Caco-2 (cell line): ENCODE results near the gene PTPA. TPM values are rescaled to one million over a fixed set of nuclear protein-coding genes. Genes with fewer than 3 reads are reported as not detected.

Experiments
- BruUV-seq: library from RNA; stranded (reverse); fragments of 400-500 nt; replicated peaks from 2 replicates; lab custom pipeline; 2021; lab: Mats Ljungman, UMichigan
- CTCF ChIA-PET: fragments of 300-600 bp; sonication (Branson Sonifier 250); formaldehyde crosslinking; loops from one replicate; lab custom pipeline; 2022; ENCODE audit warnings: antibody characterized with exemption; lab: Charles Lee
- POLR2A ChIA-PET: fragments of 300-600 bp; sonication (Branson Sonifier 250); formaldehyde crosslinking; loops from one replicate; lab custom pipeline; 2022; ENCODE audit warnings: antibody characterized with exemption; lab: Charles Lee
- DNase-seq, 2 experiments: peaks; one replicate each; pipeline versions ENCODE4 v3.0.0 to v3.0.0-alpha.2; 2020 to 2022
- H3K27me3 ChIP-seq: replicated peaks from 2 replicates; pipeline ENCODE4 v1.6.0; 2011; ENCODE audit warnings: low read length; ENCODE audit not compliant: control insufficient read depth, insufficient read depth
- H3K36me3 ChIP-seq: 2 replicates; pipeline ENCODE4 v1.5.1; 2011; ENCODE audit warnings: low read length; ENCODE audit not compliant: control insufficient read depth, insufficient read depth
- H3K4me1 ChIP-seq: fragments of 250-450 bp; sonication (Bioruptor Pico); 2 replicates; pipeline ENCODE4 v1.5.1; 2020; ENCODE audit warnings: mild to moderate bottlenecking
- H3K4me3 ChIP-seq: 2 replicates; pipeline ENCODE4 v1.5.1; 2011; ENCODE audit warnings: low read depth, mild to moderate bottlenecking, control low read depth, low read length
- H3K9me3 ChIP-seq: fragments of 250-450 bp; sonication (Bioruptor Pico); 2 replicates; pipeline ENCODE4 v1.5.1; 2020; ENCODE audit warnings: mild to moderate bottlenecking, moderate library complexity
- H3K27ac Mint-ChIP-seq: one replicate; pipeline ENCODE4 v1.8.0; 2022; ENCODE audit warnings: mixed read lengths; ENCODE audit not compliant: unreplicated experiment
- H3K27me3 Mint-ChIP-seq: one replicate; pipeline ENCODE4 v1.8.0; 2022; ENCODE audit warnings: mixed read lengths; ENCODE audit not compliant: insufficient read depth, unreplicated experiment
- H3K36me3 Mint-ChIP-seq: one replicate; pipeline ENCODE4 v1.8.0; 2022; ENCODE audit warnings: mild to moderate bottlenecking, mixed read lengths; ENCODE audit not compliant: insufficient read depth, unreplicated experiment
- H3K4me1 Mint-ChIP-seq: one replicate; pipeline ENCODE4 v1.8.0; 2022; ENCODE audit warnings: low read depth, mixed read lengths; ENCODE audit not compliant: unreplicated experiment
- H3K4me3 Mint-ChIP-seq: one replicate; pipeline ENCODE4 v1.8.0; 2022; ENCODE audit warnings: mild to moderate bottlenecking, moderate library complexity, mixed read lengths; ENCODE audit not compliant: unreplicated experiment
- H3K9me3 Mint-ChIP-seq: one replicate; pipeline ENCODE4 v1.8.0; 2022; ENCODE audit warnings: mixed read lengths; ENCODE audit not compliant: unreplicated experiment
- CTCF ChIP-seq, 2 experiments: fragments of 200-600 bp in 1 of 2; IDR thresholded peaks; 1 replicate in 1 of 2; 2 replicates in 1 of 2; pipeline versions ENCODE4 v1.5.1 to v1.8.0; 2011 to 2022; ENCODE audit warnings: antibody characterized with exemption in 1 of 2, control low read depth in 1 of 2, inconsistent platforms in 1 of 2, low read depth in 1 of 2, low read length in 1 of 2, mild to moderate bottlenecking in 1 of 2, moderate library complexity in 1 of 2; ENCODE audit not compliant: insufficient read depth in 1 of 2, severe bottlenecking in 1 of 2, unreplicated experiment in 1 of 2
- intact Hi-C: fragments of 100-400 bp; cut with micrococcal nuclease; formaldehyde crosslinking; loops from one replicate; pipeline ENCODE4 v1.10.0; 2022; ENCODE audit not compliant: unreplicated experiment
- total RNA-seq: library from RNA; stranded (reverse); gene quantifications from 2 replicates; pipeline ENCODE4 v1.2.3, GENCODE V29; 2022

PTPA gene
- total RNA-seq, 1 experiment from 2014 or later = 100 TPM

- CTCF ChIA-PET = interaction anchor here (0.6 kb wide), 1 partner anchor 451 kb away, joined by 5 read pairs; no protein-coding TSS in a partner anchor
- BruUV-seq = no TSS peak
- no peaks in the 10 kb centered on the region for H3K27me3 ChIP-seq
- H3K36me3 ChIP-seq = no peaks in the 10 kb centered on the region
- peak in 1 of 2 experiments; percentile 34 for DNase-seq
- no peak overlapping the region for H3K4me3 ChIP-seq
- no peaks in the 10 kb centered on the region for H3K27me3 Mint-ChIP-seq
- H3K9me3 Mint-ChIP-seq = no peaks in the 10 kb centered on the region
- no peak overlapping the region for H3K4me3 Mint-ChIP-seq
- POLR2A ChIA-PET = no interaction called here
- no peaks in the 10 kb centered on the region for H3K9me3 ChIP-seq
- intact Hi-C loops = no loop called here
- peaks cover 8% of the 10 kb centered on the region for H3K4me1 ChIP-seq
- H3K36me3 Mint-ChIP-seq = peaks cover 5% of the 10 kb centered on the region
- no peak for TF ChIP-seq CTCF (IDR thresholded peaks at IDR 0.05; ENCODE audit: insufficient read depth in 1 of 2, low read depth in 1 of 2, low read length in 1 of 2, severe bottlenecking in 1 of 2, unreplicated experiment in 1 of 2)
- no peak overlapping the region for H3K27ac Mint-ChIP-seq
- H3K4me1 Mint-ChIP-seq = no peaks in the 10 kb centered on the region
Measured at GRCh38 chr9:129100383-129101169, 10.6 kb upstream of the PTPA start.

GRCh38 chr9:129101279-129101678 lies 9.9 kb upstream of the PTPA start:
- H3K36me3 Mint-ChIP-seq = peaks cover 4% of the 10 kb centered on the region
- Histone ChIP-seq H3K9me3 (no peaks in the 10 kb centered on the region), H3K4me3 (no peak overlapping the region), H3K36me3 (no peaks in the 10 kb centered on the region), H3K4me1 (peaks cover 8% of the 10 kb centered on the region), H3K27me3 (no peaks in the 10 kb centered on the region)
- no peaks in the 10 kb centered on the region for H3K9me3 Mint-ChIP-seq
- BruUV-seq = TSS peak; percentile 19
- POLR2A ChIA-PET = no interaction called here
- intact Hi-C loops = no loop called here
- CTCF ChIA-PET = no interaction called here
- no peak overlapping the region for H3K27ac Mint-ChIP-seq
- TF ChIP-seq CTCF (IDR thresholded peaks at IDR 0.05; ENCODE audit: insufficient read depth in 1 of 2, low read depth in 1 of 2, low read length in 1 of 2, severe bottlenecking in 1 of 2, unreplicated experiment in 1 of 2) = no peak
- H3K4me1 Mint-ChIP-seq = no peaks in the 10 kb centered on the region
- DNase-seq = no peak
- no peaks in the 10 kb centered on the region for H3K27me3 Mint-ChIP-seq
- no peak overlapping the region for H3K4me3 Mint-ChIP-seq

GRCh38 chr9:129102095-129102525 lies 9.1 kb upstream of the PTPA start:
- intact Hi-C loops = no loop called here
- ChIA-PET CTCF (no interaction called here), POLR2A (no interaction called here)
- Histone ChIP-seq H3K4me3 (no peak overlapping the region), H3K36me3 (no peaks in the 10 kb centered on the region), H3K9me3 (no peaks in the 10 kb centered on the region), H3K4me1 (peaks cover 8% of the 10 kb centered on the region), H3K27me3 (no peaks in the 10 kb centered on the region)
- no peak for DNase-seq
- Mint-ChIP-seq H3K27ac (no peak overlapping the region), H3K4me3 (no peak overlapping the region), H3K4me1 (peaks cover 7% of the 10 kb centered on the region), H3K9me3 (no peaks in the 10 kb centered on the region), H3K36me3 (no peaks in the 10 kb centered on the region), H3K27me3 (no peaks in the 10 kb centered on the region)
- no TSS peak for BruUV-seq
- TF ChIP-seq CTCF (IDR thresholded peaks at IDR 0.05; ENCODE audit: insufficient read depth in 1 of 2, low read depth in 1 of 2, low read length in 1 of 2, severe bottlenecking in 1 of 2, unreplicated experiment in 1 of 2) = no peak
